ENCODE measurements around the gene NACAD.
"Not testable (repeated sequence)": the region's sequence is repeated elsewhere in the genome, so short reads cannot be mapped to it uniquely, and the experiment has no call there.

NACAD gene

DNA sequence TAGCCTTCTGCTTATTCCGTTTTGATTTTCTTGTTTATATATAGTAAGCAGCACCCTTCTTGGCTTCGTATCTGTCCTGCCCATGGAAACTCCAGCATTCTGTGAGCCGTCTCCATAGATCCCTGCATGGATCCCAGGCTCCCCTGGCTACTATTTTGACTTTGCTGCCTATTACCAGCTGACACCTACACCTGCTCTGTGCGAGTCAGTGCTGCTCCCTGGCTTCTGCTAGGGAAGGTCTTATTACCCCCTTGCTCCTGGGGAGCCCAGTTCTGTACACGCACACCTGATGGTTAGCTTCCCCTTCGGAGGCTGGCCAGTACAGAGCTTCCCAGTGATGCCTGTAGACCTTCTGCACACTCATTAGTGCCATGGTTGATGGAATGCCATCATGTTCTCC lies 35.4 kb downstream of the NACAD start:
- DNase-seq = no peak

DNA sequence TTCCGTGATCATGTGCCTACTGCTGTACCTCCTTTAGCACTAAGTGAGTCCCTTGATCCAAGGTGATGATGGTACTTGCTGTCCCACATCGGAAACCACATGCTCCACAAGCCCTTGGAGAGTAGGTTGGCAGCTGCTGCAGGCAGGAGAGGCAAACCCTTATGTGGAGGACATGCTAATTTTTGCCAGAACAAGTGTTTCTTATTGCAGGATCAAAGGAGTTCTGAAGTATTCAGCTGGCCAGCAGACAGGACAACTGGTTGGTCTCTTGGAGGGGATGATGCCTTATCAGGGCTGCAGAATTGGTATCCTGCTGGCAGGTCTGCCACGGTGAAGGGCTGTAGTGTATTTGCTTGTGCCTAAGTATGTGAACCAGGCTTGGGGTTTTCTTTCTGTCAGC lies 36.8 kb downstream of the NACAD start:
- no peak for DNase-seq

DNA sequence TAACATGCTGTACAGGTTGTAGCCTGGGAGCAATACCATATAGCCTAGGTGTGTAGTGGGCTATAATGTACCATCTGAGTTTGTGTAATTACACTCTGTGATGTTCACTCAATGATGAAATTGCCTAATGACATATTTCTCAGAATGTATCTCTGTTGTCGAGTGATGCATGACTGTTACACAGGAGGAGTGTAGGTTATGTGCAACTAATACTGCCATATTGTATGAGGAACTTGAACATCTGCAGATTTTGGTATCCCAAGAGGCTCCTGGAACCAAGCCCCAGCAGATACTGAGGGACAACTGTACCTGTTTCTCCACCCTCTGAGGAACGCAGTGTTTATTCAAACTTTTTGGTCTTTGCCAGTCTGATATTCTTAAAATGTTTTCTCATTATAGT lies 38.6 kb downstream of the NACAD start:
- DNase-seq = no peak

DNA sequence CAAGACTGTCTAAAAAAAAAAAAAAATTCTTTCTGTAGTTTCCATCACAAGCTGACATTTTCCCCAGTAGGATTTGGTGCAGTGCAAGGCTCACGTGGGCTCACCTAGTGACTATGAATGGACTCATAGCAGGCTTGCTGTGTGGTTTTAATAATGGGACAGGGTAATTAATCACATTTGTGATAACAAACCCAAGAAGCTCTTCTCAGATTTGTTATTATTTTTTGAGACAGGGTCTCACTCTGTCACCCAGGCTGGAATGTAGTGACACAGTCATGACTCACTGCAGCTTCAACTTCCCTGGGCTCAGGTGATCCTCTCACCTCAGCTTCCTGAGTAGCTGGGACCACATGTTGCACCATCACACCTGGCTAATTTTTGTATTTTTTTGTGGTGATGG lies 40.0 kb downstream of the NACAD start:
- DNase-seq = no peak

DNA sequence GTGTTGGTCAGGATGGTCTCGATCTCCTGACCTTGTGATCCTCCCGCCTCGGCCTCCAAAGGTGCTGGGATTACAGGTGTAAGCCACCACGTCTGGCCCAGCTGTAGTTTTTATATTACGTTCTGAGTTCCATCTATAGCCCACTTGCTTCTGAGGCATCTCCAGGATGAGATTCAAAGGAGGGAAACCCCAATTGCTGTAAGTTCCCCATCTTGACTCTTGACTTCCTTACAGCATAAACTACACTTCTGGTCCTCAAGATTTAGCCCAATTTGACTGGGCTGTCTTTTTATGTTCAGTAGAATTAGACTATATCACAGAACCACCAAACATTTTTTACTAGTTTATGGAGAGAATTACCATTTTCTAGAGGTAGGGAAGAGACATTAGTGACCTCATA lies 44.4 kb downstream of the NACAD start:
- no peak for DNase-seq

DNA sequence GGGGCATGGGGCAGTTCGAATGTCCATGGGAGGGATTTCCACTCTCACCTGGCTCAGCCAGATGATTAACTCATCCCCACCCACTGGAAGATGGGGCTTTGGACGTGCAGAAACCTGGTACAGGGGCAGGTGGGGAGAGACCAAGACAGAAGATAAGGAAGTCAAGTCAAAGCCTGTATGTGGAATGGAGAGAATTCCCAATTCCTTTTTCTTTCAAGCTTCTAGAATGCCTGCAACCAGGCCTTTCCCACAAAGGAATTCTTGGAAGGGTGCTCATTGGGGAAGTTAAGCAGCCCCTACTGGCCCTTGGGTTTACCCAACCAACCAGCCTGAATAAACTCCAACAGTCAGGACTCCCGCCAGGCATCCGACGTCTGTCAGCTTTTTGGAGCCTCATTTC lies 49.7 kb downstream of the NACAD start:
- no peak for DNase-seq

DNA sequence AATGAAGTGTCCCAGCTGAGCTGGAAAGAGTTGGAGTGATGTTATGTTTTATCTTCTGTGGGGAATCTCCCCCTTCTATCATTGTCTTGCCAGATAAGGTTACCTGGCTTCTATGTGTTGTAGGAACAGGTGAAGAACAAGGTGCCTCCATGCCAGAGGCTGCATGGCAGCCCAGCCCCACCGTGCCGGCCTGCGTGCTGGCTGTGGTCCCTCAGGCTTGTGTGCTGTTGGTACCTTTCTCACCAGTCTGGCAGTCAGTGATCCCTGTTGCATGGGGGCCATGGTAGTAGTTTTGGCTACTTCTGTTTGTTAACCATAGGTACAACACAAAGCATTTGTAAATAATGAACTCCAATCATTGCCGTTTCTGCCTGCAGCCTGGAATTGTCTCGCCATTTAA lies 50.9 kb downstream of the NACAD start:
- DNase-seq = no peak

DNA sequence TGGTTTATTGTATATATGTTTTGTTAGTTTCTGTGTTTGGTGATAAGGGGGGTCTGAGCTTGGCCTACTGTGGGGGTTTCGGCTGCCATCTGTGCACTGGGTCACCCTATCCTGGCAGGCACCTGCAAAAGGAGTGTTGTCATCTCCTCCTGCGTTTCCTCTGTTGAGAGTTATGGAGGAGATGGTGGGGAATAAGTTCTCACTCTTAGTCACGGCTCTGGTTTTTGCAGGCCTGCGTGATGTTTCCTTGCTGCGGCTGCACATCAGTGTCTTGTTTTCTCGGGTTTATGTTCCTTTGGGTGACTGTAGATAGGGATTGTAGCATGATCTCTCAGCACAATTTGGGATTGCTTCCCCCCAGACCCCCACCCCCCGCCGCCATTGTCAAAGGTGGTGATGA lies 52.0 kb downstream of the NACAD start:
- DNase-seq = no peak

DNA sequence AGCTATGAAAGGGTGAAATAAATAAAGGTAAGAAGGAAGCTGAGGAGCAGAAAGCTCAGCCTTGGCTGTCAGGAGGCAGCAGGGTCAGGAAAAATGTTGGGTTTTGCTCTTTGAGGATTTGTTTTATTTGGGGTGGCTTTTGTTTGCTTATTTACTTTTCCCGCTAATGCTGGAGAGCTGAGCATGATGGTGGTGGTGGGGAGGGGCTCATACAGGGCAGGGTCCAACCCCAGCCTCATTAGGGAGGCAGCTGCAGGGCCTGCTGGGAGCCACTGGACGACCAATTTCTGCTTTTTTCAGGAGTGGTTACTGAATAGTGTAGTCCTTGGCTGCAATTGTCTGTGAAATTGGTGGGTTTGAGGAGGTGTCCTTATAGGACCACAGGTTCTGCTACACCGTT lies 52.5 kb downstream of the NACAD start:
- DNase-seq = no peak

DNA sequence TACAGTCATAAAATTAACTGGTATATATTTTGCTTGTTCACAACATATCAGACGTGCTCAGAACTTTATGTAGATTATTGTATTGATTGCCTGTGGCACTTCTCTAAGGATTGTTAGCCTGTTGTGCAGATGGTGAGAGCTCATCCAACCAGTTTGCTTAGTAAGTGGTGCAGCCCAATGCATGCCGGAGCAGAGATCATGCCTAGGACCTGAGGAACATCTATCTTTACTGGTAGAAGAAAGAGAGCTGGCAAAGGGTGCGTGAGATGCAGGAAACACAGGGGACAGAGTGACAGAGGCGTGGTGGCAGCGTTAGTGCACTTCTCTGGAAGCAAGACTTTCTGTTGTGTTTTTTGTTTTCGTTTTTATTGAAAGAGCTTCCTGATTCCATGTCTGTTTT lies 52.9 kb downstream of the NACAD start:
- DNase-seq = no peak

DNA sequence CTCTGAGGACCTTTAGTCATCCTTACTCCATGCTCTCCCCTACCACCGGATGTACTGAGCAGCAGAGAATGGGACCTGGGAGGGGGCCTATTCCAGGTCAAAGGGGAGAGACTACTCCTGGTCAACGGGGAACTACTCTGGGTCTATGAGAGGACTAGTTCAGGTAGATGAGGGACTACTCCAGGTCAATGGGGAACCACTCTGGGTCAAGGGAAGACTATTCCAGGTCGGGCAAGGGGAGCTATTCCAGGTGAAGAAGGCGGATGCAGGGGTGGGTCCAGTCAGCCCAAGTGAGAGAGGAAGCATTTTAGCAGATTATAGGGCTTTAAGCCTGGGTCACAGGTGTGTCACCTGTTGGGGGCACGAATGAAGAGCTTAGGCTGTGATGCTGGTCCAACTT lies 53.4 kb downstream of the NACAD start:
- no peak for DNase-seq

DNA sequence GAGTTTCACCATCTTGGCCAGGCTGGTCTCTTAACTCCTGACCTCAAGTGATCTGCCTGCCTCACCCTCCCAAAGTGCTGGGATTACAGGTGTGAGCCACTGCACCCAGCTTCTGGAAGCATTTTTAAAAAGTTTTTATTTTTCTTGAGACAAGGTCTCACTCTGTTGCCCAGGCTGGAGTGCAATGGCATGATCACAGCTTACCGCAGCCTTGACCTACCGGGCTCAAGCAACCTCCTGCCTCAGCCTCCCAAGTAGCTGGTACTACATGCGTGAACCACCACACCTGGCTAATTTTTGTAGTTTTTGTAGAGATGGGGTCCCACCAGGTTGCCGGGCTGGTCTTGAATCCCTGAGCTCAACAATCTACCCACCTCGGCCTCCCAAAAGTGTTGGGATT lies 54.1 kb downstream of the NACAD start:
- DNase-seq = not testable (repeated sequence)

DNA sequence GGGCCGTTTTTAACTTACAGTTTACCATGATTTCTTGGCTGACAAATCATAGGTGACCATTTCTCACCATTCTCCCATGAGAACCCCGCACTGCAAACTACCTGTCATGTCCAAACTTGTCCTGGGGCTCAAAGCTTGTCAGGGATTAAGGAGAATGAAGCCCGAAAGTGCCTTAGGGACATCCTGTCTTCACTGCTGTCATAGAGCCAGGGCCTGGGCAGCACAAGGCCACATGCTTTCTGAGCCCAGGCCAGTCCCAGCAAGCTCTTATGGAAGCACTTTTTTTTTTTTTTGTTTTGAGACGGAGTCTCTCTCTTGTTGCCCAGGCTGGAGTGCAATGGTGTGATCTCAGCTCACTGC lies 54.9 kb downstream of the NACAD start:
- DNase-seq = no peak

DNA sequence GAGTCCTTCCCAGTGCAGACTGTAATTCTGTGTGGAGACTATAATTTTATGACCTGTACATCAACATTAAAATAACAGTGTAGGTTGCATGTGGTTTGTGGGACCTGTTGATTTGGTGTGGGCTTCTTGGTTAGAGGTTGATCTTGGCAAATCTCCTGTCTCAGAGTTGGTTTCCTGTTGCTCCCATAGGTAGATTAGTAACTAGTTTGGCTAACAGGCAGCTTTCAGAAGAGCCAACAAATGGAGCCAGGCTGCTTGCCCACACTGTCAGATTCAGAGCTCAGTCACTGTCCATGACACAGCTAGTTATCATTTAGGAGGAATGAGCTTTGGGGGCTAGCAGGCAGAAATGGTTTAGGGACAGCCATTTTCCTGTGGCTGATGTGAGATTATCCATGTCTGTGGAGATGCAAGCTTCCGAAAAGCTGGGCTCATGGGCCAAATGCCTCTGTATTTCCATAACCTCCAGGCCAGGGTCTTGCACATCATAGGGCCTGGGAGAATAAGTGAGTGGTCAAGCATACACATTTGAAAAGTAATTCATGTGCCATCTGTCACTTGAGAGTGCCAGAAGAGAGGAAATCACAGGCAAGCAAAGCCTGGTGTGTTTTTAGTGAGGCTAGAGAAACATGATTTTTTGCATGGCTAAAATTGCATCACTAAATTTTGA lies 55.4 kb downstream of the NACAD start:
- no peak for DNase-seq

DNA sequence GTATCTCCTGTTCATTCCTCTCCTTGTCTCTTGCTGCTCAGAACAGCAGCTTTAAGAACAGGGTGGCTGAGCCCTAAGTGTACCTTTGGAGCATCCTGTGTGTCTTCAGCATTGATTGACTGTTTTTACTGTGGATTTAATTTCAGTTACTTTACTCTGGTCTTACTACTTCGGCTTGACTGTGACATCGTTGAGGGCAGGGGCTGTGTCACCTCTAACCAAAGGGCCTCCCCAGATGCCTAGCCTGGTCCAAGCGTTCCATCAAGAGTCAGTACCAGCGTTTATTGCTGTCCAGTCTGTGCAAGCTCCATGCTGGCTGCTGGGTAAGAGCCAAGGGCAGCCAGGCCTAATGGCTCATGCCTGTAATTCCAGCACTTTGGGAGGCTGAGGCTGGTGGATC lies 56.3 kb downstream of the NACAD start:
- no peak for DNase-seq

DNA sequence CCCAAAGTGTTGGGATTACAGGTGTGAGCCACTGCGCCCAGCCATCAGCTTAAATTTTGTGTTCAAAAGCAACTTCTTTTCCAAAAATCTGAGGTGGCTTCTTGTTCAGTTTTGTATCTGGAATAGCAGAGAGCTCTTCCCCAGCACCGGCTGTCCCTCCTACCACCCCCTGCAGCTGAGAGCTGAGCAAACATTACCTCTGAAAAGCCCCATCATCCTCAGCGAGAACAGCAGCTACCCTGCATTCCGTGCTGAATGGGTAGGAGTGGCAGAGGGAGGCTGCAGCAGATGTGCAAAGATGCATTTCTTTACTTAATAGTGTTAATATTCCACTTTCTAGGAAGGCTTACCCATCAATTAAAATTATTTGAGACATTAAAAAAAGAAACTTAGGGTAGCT lies 56.9 kb downstream of the NACAD start:
- DNase-seq = no peak

All from activated CD4-positive, CD25-positive, alpha-beta regulatory T cell (primary cell).